ENCODE data around the gene CERS6. TPM values are rescaled to one million over a fixed set of nuclear protein-coding genes. Genes with fewer than 3 reads are reported as not detected.

Gene CERS6
- total and polyA plus RNA-seq, 2 experiments from 2014 or later, result 7.4 to 35.0 TPM

DNA sequence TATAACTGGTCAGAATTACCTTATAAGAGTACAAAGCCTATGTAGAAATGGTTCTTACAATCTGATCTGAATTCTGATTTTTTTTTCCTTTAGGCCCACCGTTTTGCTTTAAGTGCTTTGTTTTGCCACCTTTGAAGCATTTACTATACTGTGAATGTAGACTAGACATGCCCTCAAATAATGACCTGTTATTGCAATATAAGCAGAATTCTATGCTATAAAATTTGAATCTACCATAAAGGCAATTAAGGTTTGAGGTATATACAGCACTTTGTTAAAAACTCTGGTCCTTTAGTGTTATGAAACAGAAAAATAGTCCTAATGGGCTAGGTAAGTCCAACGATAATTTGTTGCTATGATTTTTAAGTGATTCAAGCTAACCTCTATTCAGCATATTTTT, 259.8 kb downstream of the CERS6 start:
- H3K9me3 Mint-ChIP-seq, result no peaks in the 10 kb centered on the region
- ATAC-seq, result no peak
- H3K36me3 Mint-ChIP-seq (ENCODE audit: low read depth), result no peaks in the 10 kb centered on the region
- TF ChIP-seq NANOG (IDR thresholded peaks at IDR 0.05; ENCODE audit: borderline replicate concordance) (no peak), JUNB (IDR thresholded peaks at IDR 0.05; ENCODE audit: unreplicated experiment) (no peak), STAT1 (IDR thresholded peaks at IDR 0.05; ENCODE audit: unreplicated experiment) (no peak), EZH2phosphoT487 (IDR thresholded peaks at IDR 0.05; ENCODE audit: unreplicated experiment) (no peak), CREB1 (CRISPR knock-in tag; IDR thresholded peaks at IDR 0.05; ENCODE audit: low read depth) (no peak)
- TF ChIP-seq, protein P1, sequence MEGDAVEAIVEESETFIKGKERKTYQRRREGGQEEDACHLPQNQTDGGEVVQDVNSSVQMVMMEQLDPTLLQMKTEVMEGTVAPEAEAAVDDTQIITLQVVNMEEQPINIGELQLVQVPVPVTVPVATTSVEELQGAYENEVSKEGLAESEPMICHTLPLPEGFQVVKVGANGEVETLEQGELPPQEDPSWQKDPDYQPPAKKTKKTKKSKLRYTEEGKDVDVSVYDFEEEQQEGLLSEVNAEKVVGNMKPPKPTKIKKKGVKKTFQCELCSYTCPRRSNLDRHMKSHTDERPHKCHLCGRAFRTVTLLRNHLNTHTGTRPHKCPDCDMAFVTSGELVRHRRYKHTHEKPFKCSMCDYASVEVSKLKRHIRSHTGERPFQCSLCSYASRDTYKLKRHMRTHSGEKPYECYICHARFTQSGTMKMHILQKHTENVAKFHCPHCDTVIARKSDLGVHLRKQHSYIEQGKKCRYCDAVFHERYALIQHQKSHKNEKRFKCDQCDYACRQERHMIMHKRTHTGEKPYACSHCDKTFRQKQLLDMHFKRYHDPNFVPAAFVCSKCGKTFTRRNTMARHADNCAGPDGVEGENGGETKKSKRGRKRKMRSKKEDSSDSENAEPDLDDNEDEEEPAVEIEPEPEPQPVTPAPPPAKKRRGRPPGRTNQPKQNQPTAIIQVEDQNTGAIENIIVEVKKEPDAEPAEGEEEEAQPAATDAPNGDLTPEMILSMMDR (conservative IDR thresholded peaks at IDR 0.05; ENCODE audit: low read depth in 2 of 2), result no peak
- Histone ChIP-seq H4K20me1 (replicated peaks; ENCODE audit: insufficient read depth) (no peaks in the 10 kb centered on the region), H3K9me2 (ENCODE audit: insufficient read depth) (0 out of 2 replicates have a peak, but pooled peaks cover 3% of the 10 kb centered on the region), H3K4me3 (no peak overlapping the region), H3K36me3 (ENCODE audit: insufficient read depth) (no peaks in the 10 kb centered on the region; the same call in 1 of the 2 replicates), H3K27me3 (ENCODE audit: insufficient read depth) (no peaks in the 10 kb centered on the region), H3K79me2 (replicated peaks; ENCODE audit: insufficient read depth) (no peaks in the 10 kb centered on the region), H3K4me1 (ENCODE audit: insufficient read depth) (no peaks in the 10 kb centered on the region), H2AFZ (no peak overlapping the region), H3K27ac (ENCODE audit: low read depth) (no peak overlapping the region), H3K4me2 (no peak overlapping the region), H3F3A (replicated peaks; ENCODE audit: low read depth) (no peaks in the 10 kb centered on the region)
- H3K4me1 Mint-ChIP-seq, result peaks cover 2% of the 10 kb centered on the region; the same call in 1 of the 3 replicates
- no peak overlapping the region for H3K4me3 Mint-ChIP-seq
- no peaks in the 10 kb centered on the region for H3K27me3 Mint-ChIP-seq (ENCODE audit: insufficient read depth, low read depth, poor library complexity)
- H3K27ac Mint-ChIP-seq, result no peak overlapping the region
- no peak for DNase-seq (ENCODE audit: low spot score)

- no peaks in the 10 kb centered on the region; the same call in 1 of the 2 replicates for H3K36me3 ChIP-seq (ENCODE audit: insufficient read depth)
- DNase-seq (ENCODE audit: low spot score), result no peak
- no peak for ATAC-seq
- H3K27me3 ChIP-seq (ENCODE audit: insufficient read depth), result no peaks in the 10 kb centered on the region
- no peaks in the 10 kb centered on the region for H3K9me3 Mint-ChIP-seq
- no peaks in the 10 kb centered on the region for H3K4me1 ChIP-seq (ENCODE audit: insufficient read depth)
- no peak overlapping the region for H3K4me3 Mint-ChIP-seq
- H3K27ac Mint-ChIP-seq, result no peak overlapping the region
- no peaks in the 10 kb centered on the region for H3K79me2 ChIP-seq (replicated peaks; ENCODE audit: insufficient read depth)
- H3F3A ChIP-seq (replicated peaks; ENCODE audit: low read depth), result no peaks in the 10 kb centered on the region
- H3K36me3 Mint-ChIP-seq (ENCODE audit: low read depth), result no peaks in the 10 kb centered on the region
- H3K27ac ChIP-seq (ENCODE audit: low read depth), result no peak overlapping the region
- no peak overlapping the region for H2AFZ ChIP-seq
- no peaks in the 10 kb centered on the region for H3K27me3 Mint-ChIP-seq (ENCODE audit: insufficient read depth, low read depth, poor library complexity)
- H3K4me1 Mint-ChIP-seq, result peaks cover 1% of the 10 kb centered on the region; the same call in 1 of the 3 replicates
- no peak overlapping the region for H3K4me3 ChIP-seq
- 0 out of 2 replicates have a peak, but pooled peaks cover 3% of the 10 kb centered on the region for H3K9me2 ChIP-seq (ENCODE audit: insufficient read depth)
- H4K20me1 ChIP-seq (replicated peaks; ENCODE audit: insufficient read depth), result no peaks in the 10 kb centered on the region
- H3K4me2 ChIP-seq, result no peak overlapping the region
- TF ChIP-seq EZH2phosphoT487 (IDR thresholded peaks at IDR 0.05; ENCODE audit: unreplicated experiment) (no peak), REST (IDR thresholded peaks at IDR 0.05; ENCODE audit: unreplicated experiment) (no peak), JUNB (IDR thresholded peaks at IDR 0.05; ENCODE audit: unreplicated experiment) (no peak), ZNF114 (CRISPR knock-in tag; IDR thresholded peaks at IDR 0.05) (no peak), STAT1 (IDR thresholded peaks at IDR 0.05; ENCODE audit: unreplicated experiment) (no peak), POLR2AphosphoS5 (IDR thresholded peaks at IDR 0.05; ENCODE audit: low read depth) (no peak), ZNF331 (CRISPR knock-in tag; IDR thresholded peaks at IDR 0.05; ENCODE audit: low read depth) (no peak), CREB1 (CRISPR knock-in tag; IDR thresholded peaks at IDR 0.05; ENCODE audit: low read depth) (no peak), NANOG (IDR thresholded peaks at IDR 0.05; ENCODE audit: borderline replicate concordance) (no peak), EZH2 (IDR thresholded peaks at IDR 0.05; ENCODE audit: low read depth, unreplicated experiment) (no peak)
- TF ChIP-seq, protein P2, sequence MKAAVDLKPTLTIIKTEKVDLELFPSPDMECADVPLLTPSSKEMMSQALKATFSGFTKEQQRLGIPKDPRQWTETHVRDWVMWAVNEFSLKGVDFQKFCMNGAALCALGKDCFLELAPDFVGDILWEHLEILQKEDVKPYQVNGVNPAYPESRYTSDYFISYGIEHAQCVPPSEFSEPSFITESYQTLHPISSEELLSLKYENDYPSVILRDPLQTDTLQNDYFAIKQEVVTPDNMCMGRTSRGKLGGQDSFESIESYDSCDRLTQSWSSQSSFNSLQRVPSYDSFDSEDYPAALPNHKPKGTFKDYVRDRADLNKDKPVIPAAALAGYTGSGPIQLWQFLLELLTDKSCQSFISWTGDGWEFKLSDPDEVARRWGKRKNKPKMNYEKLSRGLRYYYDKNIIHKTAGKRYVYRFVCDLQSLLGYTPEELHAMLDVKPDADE (IDR thresholded peaks at IDR 0.05), result no peak
- TF ChIP-seq, protein P1 (conservative IDR thresholded peaks at IDR 0.05; ENCODE audit: low read depth in 2 of 2), result no peak
These were observed 260.8 kb downstream of the CERS6 start for GRCh38 chr2:168716839-168717238.
